ENCODE data around the gene NAV2. TPM values are rescaled to one million over a fixed set of nuclear protein-coding genes. Genes with fewer than 3 reads are reported as not detected.

NAV2 gene
- total RNA-seq, 1 experiment from 2014 or later: 2.1 TPM

GRCh38 chr11:20160425-20161229, 448.0 kb downstream of the NAV2 start, which contains the start of gene DBX1 (continued):
- TF ChIP-seq REST (IDR thresholded peaks at IDR 0.05; ENCODE audit: low read depth) (no peak), EZH2 (IDR thresholded peaks at IDR 0.05) (no peak), CBX3 (IDR thresholded peaks at IDR 0.05; ENCODE audit: low read depth) (no peak), EZH2phosphoT487 (IDR thresholded peaks at IDR 0.05; ENCODE audit: borderline replicate concordance) (no peak), FOSL1 (IDR thresholded peaks at IDR 0.05; ENCODE audit: low read depth) (no peak)

GRCh38 chr11:20161230-20161918, 448.7 kb downstream of the NAV2 start:
- H3K4me1 ChIP-seq (ENCODE audit: control insufficient read depth in 1 of 2, insufficient read depth in 2 of 2, low read length in 2 of 2): no peaks in the 10 kb centered on the region
- TF ChIP-seq RAD21 (IDR thresholded peaks at IDR 0.05; ENCODE audit: low read depth) (no peak), CTCF (IDR thresholded peaks at IDR 0.05 in 2 of 3, conservative IDR thresholded peaks at IDR 0.05 in 1 of 3; ENCODE audit: borderline replicate concordance in 1 of 3, insufficient read depth in 1 of 3, low read depth in 2 of 3, low read length in 2 of 3) (no peak), JUND (IDR thresholded peaks at IDR 0.05) (no peak), CEBPB (IDR thresholded peaks at IDR 0.05; ENCODE audit: low read depth) (no peak), POLR2A (IDR thresholded peaks at IDR 0.05; ENCODE audit: borderline replicate concordance, extremely low read depth, insufficient read depth, insufficient read length) (no peak), EGR1 (IDR thresholded peaks at IDR 0.05; ENCODE audit: low read depth) (no peak), ZFX (IDR thresholded peaks at IDR 0.05) (no peak), SRF (IDR thresholded peaks at IDR 0.05; ENCODE audit: low read depth) (no peak)
- H3K27me3 ChIP-seq (ENCODE audit: insufficient read depth, low read length): 0 out of 2 replicates have a peak, but pooled peaks cover 3% of the 10 kb centered on the region
- no peaks in the 10 kb centered on the region for H3K79me2 ChIP-seq (ENCODE audit: insufficient read depth, low read length)
- no peak overlapping the region for H3K4me2 ChIP-seq (ENCODE audit: low read length)
- no peak overlapping the region for H3K9ac ChIP-seq (ENCODE audit: low read length)
- H4K20me1 ChIP-seq (ENCODE audit: insufficient read depth): no peaks in the 10 kb centered on the region
- H2AFZ ChIP-seq (ENCODE audit: low read depth, low read length, poor library complexity, severe bottlenecking): no peak overlapping the region
- ChIA-PET POLR2A (no interaction called here), RAD21 (ENCODE audit: low non-redundant PET in 1 of 2, low total read pairs in 2 of 2, uncharacterized antibody in 2 of 2, unreplicated experiment in 2 of 2) (no interaction called here), CTCF (no interaction called here)
- ATAC-seq (no peak), DNase-seq (ENCODE audit: low read depth, low spot score) (no peak)
- no TSS peak for BruUV-seq (replicated peaks)
- intact Hi-C loops (cut with micrococcal nuclease): no loop called here
- H3K4me3 ChIP-seq (replicated peaks in 1 of 2; ENCODE audit: low read depth in 1 of 2, low read length in 2 of 2): no peak overlapping the region
- H3K36me3 ChIP-seq (ENCODE audit: control insufficient read depth in 1 of 2, insufficient read depth in 2 of 2, low read length in 2 of 2): no peaks in the 10 kb centered on the region
- H3K9me3 ChIP-seq (ENCODE audit: control insufficient read depth in 1 of 2, insufficient read depth in 1 of 2, low read depth in 1 of 2, low read length in 2 of 2): no peaks in the 10 kb centered on the region
- H3K27ac ChIP-seq (ENCODE audit: low read depth, low read length): no peak overlapping the region
- no peaks in the 10 kb centered on the region for H3K9me2 ChIP-seq (ENCODE audit: insufficient read depth)

Data from HCT116 (cell line).